HEK293 (cell line): ENCODE data around the gene DENND1A.

Experiments
- CTCF ChIA-PET: fragments of 350-600 bp; formaldehyde crosslinking; extraction: SDS; loops from one replicate; lab custom pipeline; 2021; ENCODE audit warnings: antibody characterized with exemption; lab: Yijun Ruan, JAX
- POLR2A ChIA-PET: fragments of 300-600 bp; formaldehyde crosslinking; extraction: SDS; loops from one replicate; lab custom pipeline; 2020; ENCODE audit warnings: antibody characterized with exemption, inconsistent platforms; lab: Yijun Ruan, JAX
- H3K27ac ChIP-seq: fragments of 200-500 bp; sonication (Bioruptor generic); 2 replicates; pipeline ENCODE4 v1.5.1; 2014; ENCODE audit warnings: low read depth, low read length, control low read depth, inconsistent platforms; ENCODE audit errors: extremely low read depth
- H3K36me3 ChIP-seq, 2 experiments: fragments of 200-500 bp in 1 of 2; sonication (Bioruptor generic) in 1 of 2; 1 replicate in 1 of 2; 2 replicates in 1 of 2; pipeline ENCODE4 v1.5.1; 2014 to 2017; ENCODE audit warnings: inconsistent platforms in 2 of 2, low read length in 2 of 2; ENCODE audit not compliant: control insufficient read depth in 2 of 2, insufficient read depth in 1 of 2
- H3K4me1 ChIP-seq: fragments of 200-500 bp; sonication (Bioruptor generic); 2 replicates; pipeline ENCODE4 v1.5.1; 2014; ENCODE audit warnings: mild to moderate bottlenecking, low read length, inconsistent platforms; ENCODE audit not compliant: control insufficient read depth, insufficient read depth
- H3K4me3 ChIP-seq: 2 replicates; pipeline ENCODE4 v1.5.1; 2011; ENCODE audit warnings: low read depth, mild to moderate bottlenecking, control low read depth, low read length, moderate library complexity
- H3K9me3 ChIP-seq: fragments of 200-500 bp; sonication (Bioruptor generic); 2 replicates; pipeline ENCODE4 v1.5.1; 2014; ENCODE audit warnings: low read depth, low read length, inconsistent platforms; ENCODE audit not compliant: control insufficient read depth, insufficient read depth
- AEBP2 ChIP-seq: fragments of 450-650 bp; formaldehyde crosslinking; IDR thresholded peaks from 2 replicates; pipeline ENCODE4 v1.5.1; 2016; ENCODE audit warnings: missing biosample characterization, missing genetic modification characterization, borderline replicate concordance
- FEZF1 ChIP-seq: fragments of 450-650 bp; formaldehyde crosslinking; IDR thresholded peaks from 2 replicates; pipeline ENCODE4 v1.5.1; 2016; ENCODE audit warnings: missing biosample characterization, missing genetic modification characterization
- GLI2 ChIP-seq: fragments of 450-650 bp; formaldehyde crosslinking; IDR thresholded peaks from 2 replicates; pipeline ENCODE4; 2017; ENCODE audit warnings: missing biosample characterization, missing genetic modification characterization, low read depth, borderline replicate concordance
- GLIS1 ChIP-seq: fragments of 450-650 bp; formaldehyde crosslinking; IDR thresholded peaks from 2 replicates; pipeline ENCODE4 v1.5.1; 2016; ENCODE audit warnings: missing biosample characterization, missing genetic modification characterization
- HOXD13 ChIP-seq: sonication (generic); formaldehyde crosslinking; IDR thresholded peaks from 2 replicates; pipeline ENCODE4 v1.8.0; 2022; ENCODE audit warnings: missing genetic modification reagents, borderline replicate concordance
- OSR2 ChIP-seq: fragments of 450-650 bp; formaldehyde crosslinking; IDR thresholded peaks from 2 replicates; pipeline ENCODE4 v1.5.1; 2016; ENCODE audit warnings: missing biosample characterization, missing genetic modification characterization
- TRIM28 ChIP-seq: IDR thresholded peaks from 2 replicates; pipeline ENCODE4 v1.6.1; 2011; ENCODE audit warnings: low read length, control low read depth, borderline replicate concordance
- WT1 ChIP-seq: fragments of 450-650 bp; formaldehyde crosslinking; IDR thresholded peaks from 2 replicates; pipeline ENCODE4 v1.5.1; 2016; ENCODE audit warnings: missing biosample characterization, missing genetic modification characterization
- ZBTB44 ChIP-seq: fragments of 450-650 bp; IDR thresholded peaks from 2 replicates; pipeline ENCODE4 v1.5.1; 2018; ENCODE audit warnings: missing biosample characterization, mild to moderate bottlenecking, missing genetic modification characterization
- ZBTB8A ChIP-seq: fragments of 450-650 bp; formaldehyde crosslinking; IDR thresholded peaks from 2 replicates; pipeline ENCODE4 v1.5.1; 2016; ENCODE audit warnings: missing biosample characterization, missing genetic modification characterization
- ZFP3 ChIP-seq: fragments of 450-650 bp; formaldehyde crosslinking; IDR thresholded peaks from 2 replicates; pipeline ENCODE4 v1.5.1; 2016; ENCODE audit warnings: low read depth, missing biosample characterization, missing genetic modification characterization
- ZFP41 ChIP-seq: fragments of 450-650 bp; formaldehyde crosslinking; IDR thresholded peaks from 2 replicates; pipeline ENCODE4 v1.5.1; 2016; ENCODE audit warnings: missing biosample characterization, missing genetic modification characterization, borderline replicate concordance
- ZNF157 ChIP-seq: fragments of 450-650 bp; formaldehyde crosslinking; IDR thresholded peaks from 2 replicates; pipeline ENCODE4 v1.5.1; 2016; ENCODE audit warnings: missing biosample characterization, missing genetic modification characterization
- ZNF274 ChIP-seq, 2 experiments: fragments of 200-500 bp in 1 of 2; fragments of 450-650 bp in 1 of 2; sonication (Bioruptor generic) in 1 of 2; formaldehyde crosslinking in 1 of 2; IDR thresholded peaks; 2 replicates each; pipeline versions ENCODE4 v1.5.1 to v1.6.1; 2014 to 2016; ENCODE audit warnings: borderline replicate concordance in 1 of 2, inconsistent platforms in 1 of 2, low read length in 1 of 2, missing biosample characterization in 1 of 2, missing genetic modification characterization in 1 of 2
- ZNF362 ChIP-seq: fragments of 450-650 bp; formaldehyde crosslinking; IDR thresholded peaks from 2 replicates; pipeline ENCODE4 v1.5.1; 2016; ENCODE audit warnings: missing biosample characterization, missing genetic modification characterization
- ZNF555 ChIP-seq: fragments of 450-650 bp; formaldehyde crosslinking; conservative IDR thresholded peaks from 2 replicates; pipeline ENCODE4 v1.5.1; 2017; ENCODE audit warnings: missing biosample characterization, mild to moderate bottlenecking, missing genetic modification characterization, inconsistent platforms
- ZNF629 ChIP-seq: fragments of 450-650 bp; formaldehyde crosslinking; IDR thresholded peaks from 2 replicates; pipeline ENCODE4 v1.5.1; 2017; ENCODE audit warnings: missing biosample characterization, missing genetic modification characterization
- ZNF639 ChIP-seq: fragments of 450-650 bp; formaldehyde crosslinking; IDR thresholded peaks from 2 replicates; pipeline ENCODE4 v1.5.1; 2016; ENCODE audit warnings: missing biosample characterization, missing genetic modification characterization
- ZNF645 ChIP-seq: fragments of 450-650 bp; formaldehyde crosslinking; IDR thresholded peaks from 2 replicates; pipeline ENCODE4; 2016; ENCODE audit warnings: missing biosample characterization, missing genetic modification characterization
- ZNF76 ChIP-seq: fragments of 450-650 bp; formaldehyde crosslinking; IDR thresholded peaks from 2 replicates; pipeline ENCODE4; 2016; ENCODE audit warnings: low read depth, missing biosample characterization, missing genetic modification characterization, borderline replicate concordance
- ZNF785 ChIP-seq: fragments of 450-650 bp; formaldehyde crosslinking; IDR thresholded peaks from 2 replicates; pipeline ENCODE4 v1.5.1; 2016; ENCODE audit warnings: missing biosample characterization, missing genetic modification characterization
- ZNF791 ChIP-seq: fragments of 450-650 bp; formaldehyde crosslinking; IDR thresholded peaks from 2 replicates; pipeline ENCODE4 v1.5.1; 2016; ENCODE audit warnings: missing biosample characterization, missing genetic modification characterization

DENND1A gene

GRCh38 chr9:123682746-123683145 is 247.2 kb downstream of the DENND1A start (continued):
- no peak for TF ChIP-seq GLI2 (tag by site-specific recombination)
- no peak for TF ChIP-seq ZNF362
- TF ChIP-seq ZNF785 (tag by site-specific recombination), result no peak
- no peak for TF ChIP-seq ZNF555

- CTCF ChIA-PET, result no interaction called here
- POLR2A ChIA-PET, result no interaction called here
- Histone ChIP-seq H3K36me3 (no peaks in the 10 kb centered on the region), H3K4me1 (peaks cover 11% of the 10 kb centered on the region), H3K4me3 (no peak overlapping the region), H3K9me3 (no peaks in the 10 kb centered on the region; the same call in 1 of the 2 replicates), H3K27ac (no peak overlapping the region)
- 0 out of 2 replicates have a peak, but pooled peaks have one; percentile 21 for TF ChIP-seq WT1 (tag by site-specific recombination)
- TF ChIP-seq FEZF1 (tag by site-specific recombination), result peak; percentile 40
- peak; percentile 40; the same call in 1 of the 2 replicates for TF ChIP-seq OSR2 (tag by site-specific recombination)
- no peak for TF ChIP-seq ZNF157 (tag by site-specific recombination)
- no peak for TF ChIP-seq HOXD13 (CRISPR knock-in tag)
- TF ChIP-seq ZNF629 (tag by site-specific recombination), result peak; percentile 15; the same call in 1 of the 2 replicates
Observed at GRCh38 chr9:123680352-123680751, 249.6 kb downstream of the DENND1A start.

- no peak overlapping the region for H3K4me3 ChIP-seq
Observed at GRCh38 chr9:123679330-123679987, 250.5 kb downstream of the DENND1A start.

GRCh38 chr9:123678878-123679329 is 251.0 kb downstream of the DENND1A start:
- Histone ChIP-seq H3K9me3 (no peaks in the 10 kb centered on the region; the same call in 1 of the 2 replicates), H3K27ac (peak overlapping the region; percentile 40; the same call in 1 of the 2 replicates), H3K4me3 (no peak overlapping the region), H3K36me3 (no peaks in the 10 kb centered on the region), H3K4me1 (peaks cover 11% of the 10 kb centered on the region)
- ChIA-PET POLR2A (no interaction called here), CTCF (interaction anchor here (0.6 kb wide), 1 partner anchor 63 kb away, joined by 6 read pairs; no protein-coding TSS in a partner anchor)
- TF ChIP-seq ZBTB8A (tag by site-specific recombination) (peak; percentile 1; the same call in 1 of the 2 replicates), FEZF1 (tag by site-specific recombination) (no peak), TRIM28 (0 out of 2 replicates have a peak, but pooled peaks have one; percentile 3), AEBP2 (tag by site-specific recombination) (no peak), ZNF639 (tag by site-specific recombination) (0 out of 2 replicates have a peak, but pooled peaks have one; percentile 0), ZNF645 (tag by site-specific recombination) (peak; percentile 5; the same call in 1 of the 2 replicates), ZFP3 (tag by site-specific recombination) (no peak), ZNF76 (no peak), ZNF791 (tag by site-specific recombination) (no peak)

More at GRCh38 chr9:123679330-123679987, 250.5 kb downstream of the DENND1A start:
- TF ChIP-seq GLIS1 (tag by site-specific recombination) (no peak), ZFP41 (tag by site-specific recombination) (no peak), ZNF274 (IDR thresholded peaks at IDR 0.05; ENCODE audit: low read length) (no peak), ZNF274 (tag by site-specific recombination; IDR thresholded peaks at IDR 0.05; ENCODE audit: borderline replicate concordance) (no peak), ZBTB44 (0 out of 2 replicates have a peak, but pooled peaks have one; percentile 22)
- ChIA-PET CTCF (interaction anchor here (0.6 kb wide), 1 partner anchor 63 kb away, joined by 6 read pairs; no protein-coding TSS in a partner anchor), POLR2A (no interaction called here)
- Histone ChIP-seq H3K36me3 (no peaks in the 10 kb centered on the region), H3K27ac (peak overlapping the region; percentile 40; the same call in 1 of the 2 replicates), H3K4me1 (peaks cover 11% of the 10 kb centered on the region), H3K9me3 (no peaks in the 10 kb centered on the region; the same call in 1 of the 2 replicates)
